Iris pigment epithelial cell (primary cell): ENCODE data around the gene RBL1.
"Not testable (repeated sequence)": the region's sequence is repeated elsewhere in the genome, so short reads cannot be mapped to it uniquely, and the experiment has no call there.

Source experiments
- DNase-seq: peaks from one replicate; pipeline ENCODE4 v3.0.0-alpha.2; 2011; ENCODE audit warnings: low read depth

Gene RBL1, protein sequence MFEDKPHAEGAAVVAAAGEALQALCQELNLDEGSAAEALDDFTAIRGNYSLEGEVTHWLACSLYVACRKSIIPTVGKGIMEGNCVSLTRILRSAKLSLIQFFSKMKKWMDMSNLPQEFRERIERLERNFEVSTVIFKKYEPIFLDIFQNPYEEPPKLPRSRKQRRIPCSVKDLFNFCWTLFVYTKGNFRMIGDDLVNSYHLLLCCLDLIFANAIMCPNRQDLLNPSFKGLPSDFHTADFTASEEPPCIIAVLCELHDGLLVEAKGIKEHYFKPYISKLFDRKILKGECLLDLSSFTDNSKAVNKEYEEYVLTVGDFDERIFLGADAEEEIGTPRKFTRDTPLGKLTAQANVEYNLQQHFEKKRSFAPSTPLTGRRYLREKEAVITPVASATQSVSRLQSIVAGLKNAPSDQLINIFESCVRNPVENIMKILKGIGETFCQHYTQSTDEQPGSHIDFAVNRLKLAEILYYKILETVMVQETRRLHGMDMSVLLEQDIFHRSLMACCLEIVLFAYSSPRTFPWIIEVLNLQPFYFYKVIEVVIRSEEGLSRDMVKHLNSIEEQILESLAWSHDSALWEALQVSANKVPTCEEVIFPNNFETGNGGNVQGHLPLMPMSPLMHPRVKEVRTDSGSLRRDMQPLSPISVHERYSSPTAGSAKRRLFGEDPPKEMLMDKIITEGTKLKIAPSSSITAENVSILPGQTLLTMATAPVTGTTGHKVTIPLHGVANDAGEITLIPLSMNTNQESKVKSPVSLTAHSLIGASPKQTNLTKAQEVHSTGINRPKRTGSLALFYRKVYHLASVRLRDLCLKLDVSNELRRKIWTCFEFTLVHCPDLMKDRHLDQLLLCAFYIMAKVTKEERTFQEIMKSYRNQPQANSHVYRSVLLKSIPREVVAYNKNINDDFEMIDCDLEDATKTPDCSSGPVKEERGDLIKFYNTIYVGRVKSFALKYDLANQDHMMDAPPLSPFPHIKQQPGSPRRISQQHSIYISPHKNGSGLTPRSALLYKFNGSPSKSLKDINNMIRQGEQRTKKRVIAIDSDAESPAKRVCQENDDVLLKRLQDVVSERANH

DNA sequence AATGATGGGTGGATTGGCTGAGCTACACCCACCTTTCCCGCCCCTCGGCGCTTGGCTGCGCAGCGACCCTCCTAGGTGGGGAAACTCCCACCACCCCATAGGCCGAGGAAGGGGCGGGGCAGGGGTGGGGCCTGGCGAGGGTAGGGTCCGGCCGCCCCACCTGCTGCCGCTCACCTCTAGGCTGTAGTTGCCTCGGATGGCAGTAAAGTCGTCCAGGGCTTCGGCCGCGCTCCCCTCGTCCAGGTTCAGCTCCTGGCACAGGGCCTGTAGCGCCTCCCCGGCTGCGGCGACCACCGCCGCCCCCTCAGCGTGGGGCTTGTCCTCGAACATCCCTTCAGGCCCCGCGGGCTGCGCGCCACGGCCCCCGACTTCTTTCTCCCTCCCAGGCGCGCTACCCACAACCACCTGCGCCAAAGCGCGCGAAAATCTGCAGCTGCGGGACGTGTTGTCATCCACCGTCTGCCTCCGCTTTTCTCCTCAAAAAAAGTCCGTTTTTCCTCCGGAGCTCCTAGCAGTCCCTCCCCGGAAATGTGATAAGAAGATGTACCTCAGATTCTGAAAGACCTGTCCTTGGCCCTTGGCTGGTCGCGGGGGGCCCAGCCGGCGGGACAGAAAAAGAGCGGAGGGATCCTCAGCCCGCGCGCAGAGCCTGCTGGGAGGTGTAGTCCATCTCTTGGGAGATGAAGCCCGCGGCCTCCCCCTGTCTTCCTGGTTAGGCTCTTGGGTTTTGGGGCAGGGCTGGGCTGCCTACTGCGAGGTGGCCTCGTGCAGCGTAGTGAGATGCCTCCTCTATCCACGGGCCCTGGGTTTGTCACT, at the start of gene RBL1:
RBL1 (minus strand) TSS at position 399 of the 816 bp plus-strand sequence; CDS start at position 330, 69 bp downstream.
- DNase-seq, result peak; percentile 76

DNA sequence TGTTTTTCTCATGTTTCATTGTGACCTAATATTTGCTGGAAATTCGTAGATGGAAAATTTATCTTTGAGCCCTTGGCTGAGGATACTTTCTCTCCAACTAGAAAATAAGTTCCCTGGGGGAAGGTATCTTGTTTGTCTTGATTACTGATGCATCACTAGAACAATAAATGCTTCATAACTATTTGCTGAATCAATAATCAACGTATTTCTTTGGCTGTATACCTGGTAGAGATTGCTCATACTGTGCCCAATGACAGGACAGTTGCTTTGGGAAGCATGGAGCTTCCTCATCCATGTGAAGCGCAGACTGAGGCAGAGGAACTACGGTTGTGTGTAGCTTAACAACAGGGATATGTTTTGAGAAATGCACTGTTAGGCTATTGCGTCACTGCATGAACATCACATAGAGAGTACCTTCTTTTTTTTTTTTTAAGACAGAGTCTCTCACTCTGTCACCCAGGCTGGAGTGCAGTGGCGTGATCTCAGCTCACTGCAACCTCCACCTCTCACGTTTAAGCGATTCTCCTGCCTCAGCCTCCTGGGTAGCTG, 49.1 kb upstream of the RBL1 start:
- peak; percentile 25 for DNase-seq

DNA sequence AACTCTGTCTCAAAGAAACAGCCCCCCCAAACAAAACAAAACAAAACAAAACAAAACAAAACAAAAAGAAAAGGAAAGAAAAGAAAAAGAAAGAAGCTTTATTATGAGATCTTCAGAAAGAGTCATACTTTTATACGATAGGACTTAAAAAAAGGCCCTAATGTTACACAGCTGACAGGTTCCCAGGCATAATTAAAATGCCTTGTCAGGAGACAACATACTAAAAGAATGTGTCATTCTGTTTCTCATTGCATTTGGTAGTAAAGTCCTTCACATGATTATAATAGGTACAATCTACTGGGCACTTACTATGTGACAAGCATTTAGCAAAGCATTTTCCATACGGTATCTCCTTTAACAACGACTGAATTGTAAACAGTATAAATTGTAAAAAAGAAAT, 46.9 kb upstream of the RBL1 start:
- DNase-seq, result peak; percentile 34

DNA sequence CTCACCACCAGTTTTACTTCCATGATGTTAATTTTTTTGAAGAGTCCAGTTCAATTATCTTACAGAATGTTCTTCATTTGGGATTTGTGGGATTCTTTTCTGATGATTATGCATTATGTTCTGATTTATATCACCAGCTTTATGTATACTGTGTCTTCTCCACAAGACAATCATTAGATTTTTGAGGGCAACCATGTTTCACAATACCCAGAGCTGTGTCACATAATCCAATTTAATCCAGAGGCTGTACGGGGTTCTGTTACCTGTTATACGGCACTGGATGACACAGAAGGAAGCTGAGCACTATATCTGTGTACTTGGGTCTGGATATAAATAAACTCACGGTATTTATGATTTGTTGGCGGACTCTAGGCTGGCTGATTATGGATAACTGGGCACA, 41.8 kb upstream of the RBL1 start:
- DNase-seq, result no peak

DNA sequence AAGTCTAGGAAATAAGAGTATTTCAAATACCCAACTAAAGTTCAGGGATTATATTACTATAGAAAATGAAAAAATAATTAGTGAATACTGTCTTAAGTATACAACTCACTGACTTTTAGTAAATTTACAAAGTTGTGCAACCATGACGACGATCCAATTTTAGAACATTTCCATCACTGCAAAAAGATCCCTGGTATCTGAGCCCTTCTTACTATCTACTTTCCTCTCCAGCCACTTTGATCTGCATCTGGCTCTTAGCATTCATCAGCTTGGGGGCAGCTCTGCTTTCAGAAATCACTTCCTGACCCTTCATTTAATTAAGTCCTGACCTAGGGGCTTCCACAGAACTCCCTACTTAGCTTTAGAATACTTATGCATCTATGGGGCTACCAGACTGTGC, 38.2 kb upstream of the RBL1 start:
- DNase-seq, result no peak

DNA sequence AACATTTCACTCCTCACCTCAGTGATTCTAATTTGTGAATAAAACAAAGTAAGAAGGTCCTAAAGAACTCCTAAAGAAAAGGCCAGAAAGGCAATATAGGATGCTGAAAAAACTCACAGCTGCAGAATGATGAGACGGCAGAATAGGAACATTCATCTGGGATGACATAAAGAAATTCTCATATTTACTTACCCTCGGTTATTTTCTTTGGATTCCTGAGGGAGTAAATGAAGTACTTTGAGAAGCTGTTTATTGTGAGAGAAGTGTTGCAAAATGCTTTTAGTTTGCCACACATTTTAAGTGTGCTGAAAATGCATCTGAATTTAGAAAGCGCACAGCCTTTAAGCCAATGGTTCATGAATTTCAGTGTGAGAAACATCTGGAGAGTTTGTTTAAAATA, 35.7 kb upstream of the RBL1 start:
- DNase-seq, result no peak

DNA sequence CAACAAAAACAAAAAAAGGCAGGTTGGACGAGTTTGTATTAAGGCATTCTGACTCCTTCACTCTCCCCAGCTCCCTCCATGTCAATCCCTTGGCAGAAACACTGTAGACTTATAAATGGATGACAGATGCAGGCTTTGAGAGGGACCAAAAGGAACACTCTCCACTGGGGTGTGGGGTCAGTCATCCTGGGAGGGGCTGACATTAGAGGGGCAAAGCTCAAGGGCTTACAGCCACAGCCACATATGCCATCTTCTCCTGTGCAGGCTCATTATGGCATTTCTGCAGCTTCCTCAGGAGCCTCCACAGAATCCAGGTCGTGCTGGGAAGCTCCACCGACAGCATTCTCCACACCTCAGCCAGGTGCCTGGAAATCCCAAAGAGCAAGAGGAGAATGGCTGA, 33.0 kb upstream of the RBL1 start:
- no peak for DNase-seq

DNA sequence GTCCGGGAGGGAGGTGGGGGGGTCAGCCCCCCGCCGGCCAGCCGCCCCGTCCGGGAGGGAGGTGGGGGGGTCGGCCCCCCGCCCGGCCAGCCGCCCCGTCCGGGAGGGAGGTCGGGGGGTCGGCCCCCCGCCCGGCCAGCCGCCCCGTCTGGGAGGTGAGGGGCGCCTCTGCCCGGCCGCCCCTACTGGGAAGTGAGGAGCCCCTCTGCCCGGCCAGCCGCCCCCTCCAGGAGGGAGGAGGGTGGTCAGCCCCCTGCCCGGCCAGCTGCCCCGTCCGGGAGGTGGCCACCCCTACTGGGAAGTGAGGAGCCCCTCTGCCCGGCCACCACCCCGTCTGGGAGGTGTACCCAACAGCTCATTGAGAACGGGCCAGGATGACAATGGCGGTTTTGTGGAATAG, 30.5 kb upstream of the RBL1 start:
- DNase-seq, result not testable (repeated sequence)

DNA sequence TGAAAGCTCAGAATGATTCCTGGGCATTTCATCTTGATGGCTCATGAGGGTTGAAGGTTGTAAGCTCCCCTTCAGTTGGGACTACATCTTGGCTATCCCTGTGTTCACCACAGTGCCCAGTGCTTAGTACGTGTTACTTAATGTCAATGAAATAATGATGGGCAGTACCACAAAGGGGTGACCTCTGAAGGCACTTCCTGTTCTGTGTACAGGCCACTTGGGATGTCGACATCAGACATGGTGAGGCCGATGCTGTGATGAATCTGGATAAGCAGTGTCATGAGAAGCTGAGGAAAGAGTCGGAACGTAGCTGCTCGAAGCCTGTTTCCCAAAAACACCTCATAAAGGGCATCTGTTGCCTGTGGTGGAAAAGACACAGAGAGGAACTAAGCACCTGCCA, 27.6 kb upstream of the RBL1 start:
- no peak for DNase-seq

DNA sequence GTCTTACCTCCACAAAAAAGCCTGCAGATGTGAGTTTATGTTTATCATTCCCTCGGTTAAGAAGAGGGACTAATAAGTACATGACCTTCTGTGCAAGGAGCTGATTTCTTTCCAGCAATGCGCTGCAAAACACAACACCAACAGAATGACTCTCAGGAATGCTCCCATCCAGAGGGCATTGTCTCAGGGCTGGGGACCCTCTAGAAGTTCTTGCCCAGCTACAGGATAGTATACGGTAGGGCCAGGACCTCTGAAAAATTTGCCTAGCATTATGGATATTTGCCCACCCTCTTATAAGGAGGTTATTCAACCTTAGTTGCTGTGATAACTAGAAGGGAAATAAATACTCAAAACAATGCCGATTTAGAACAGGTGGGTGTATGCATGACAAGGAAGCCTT, 24.7 kb upstream of the RBL1 start:
- DNase-seq, result no peak

DNA sequence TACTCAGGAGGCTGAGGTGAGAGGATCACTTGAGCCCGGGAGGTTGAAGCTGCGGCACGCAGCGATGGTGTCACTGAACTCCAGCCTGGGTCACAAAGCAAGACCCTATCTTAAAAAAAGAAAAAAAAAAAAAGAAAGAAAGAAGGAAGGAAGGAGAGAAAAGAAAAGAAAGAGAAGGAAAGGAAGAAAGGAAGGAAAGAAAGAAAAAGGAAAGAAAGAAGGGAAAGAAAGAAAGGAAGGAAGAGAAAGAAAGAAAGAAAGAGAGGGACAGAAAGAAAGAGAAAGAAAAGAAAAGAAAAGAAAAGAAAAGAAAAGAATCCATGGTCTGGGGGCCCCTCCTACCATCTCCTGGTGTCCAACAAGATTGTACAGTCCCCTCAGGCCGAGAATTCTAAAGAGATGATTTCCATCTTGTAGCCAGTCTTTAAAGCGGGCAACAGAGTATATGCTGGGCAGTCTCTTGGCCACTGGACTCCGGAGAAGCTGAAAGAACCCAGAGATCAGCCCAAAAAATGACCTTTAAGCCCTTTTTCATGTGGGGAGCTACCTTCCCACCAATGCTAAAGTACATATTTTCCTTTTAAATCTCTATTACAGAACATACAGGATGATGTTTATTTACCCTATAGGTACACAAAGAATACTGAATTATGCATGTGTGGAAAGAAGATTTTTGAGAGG, 23.7 kb upstream of the RBL1 start:
- DNase-seq, result no peak

DNA sequence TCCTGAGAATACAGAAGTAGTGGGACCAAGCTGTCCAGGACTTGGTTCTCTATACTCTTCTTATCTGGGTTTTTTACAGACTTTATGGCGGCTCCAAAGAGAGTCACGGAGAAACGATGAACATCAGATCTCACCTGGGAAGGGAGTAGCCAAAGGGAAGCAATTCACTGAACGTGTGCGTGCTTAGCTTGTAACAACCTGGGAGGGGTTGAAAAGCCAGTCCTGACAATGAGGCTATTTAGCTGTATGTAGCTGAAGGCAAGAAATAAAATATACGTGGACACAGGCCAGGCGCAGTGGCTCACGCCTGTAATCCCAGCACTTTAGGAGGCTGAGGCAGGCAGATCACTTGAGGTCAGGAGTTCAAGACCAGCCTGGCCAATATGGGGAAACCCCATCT, 18.2 kb upstream of the RBL1 start:
- DNase-seq, result no peak

DNA sequence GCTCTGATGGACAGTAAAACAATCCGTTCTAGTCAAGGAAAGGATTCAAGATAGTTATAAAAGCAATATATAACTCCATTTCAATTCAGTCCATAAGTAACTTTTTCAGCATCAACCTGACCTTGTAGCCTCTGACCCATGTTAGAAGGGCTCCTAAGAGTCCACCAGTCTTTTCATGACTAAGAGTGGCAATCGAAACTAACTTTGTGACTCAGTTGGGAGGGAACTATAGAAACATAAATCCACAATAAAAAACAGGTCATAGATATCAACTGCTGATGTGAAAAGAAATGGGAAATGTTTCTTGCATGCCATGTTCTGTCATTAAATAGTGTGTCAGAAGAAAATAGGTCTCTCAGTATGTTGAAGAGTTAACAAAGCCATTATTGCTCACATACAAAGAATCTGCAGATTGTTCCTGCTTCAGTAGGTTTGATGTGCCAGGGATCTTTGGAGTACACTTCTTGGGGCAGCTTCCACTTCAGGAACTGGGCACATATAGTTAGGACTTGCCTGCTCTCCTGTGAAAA, 16.2 kb upstream of the RBL1 start:
- no peak for DNase-seq

DNA sequence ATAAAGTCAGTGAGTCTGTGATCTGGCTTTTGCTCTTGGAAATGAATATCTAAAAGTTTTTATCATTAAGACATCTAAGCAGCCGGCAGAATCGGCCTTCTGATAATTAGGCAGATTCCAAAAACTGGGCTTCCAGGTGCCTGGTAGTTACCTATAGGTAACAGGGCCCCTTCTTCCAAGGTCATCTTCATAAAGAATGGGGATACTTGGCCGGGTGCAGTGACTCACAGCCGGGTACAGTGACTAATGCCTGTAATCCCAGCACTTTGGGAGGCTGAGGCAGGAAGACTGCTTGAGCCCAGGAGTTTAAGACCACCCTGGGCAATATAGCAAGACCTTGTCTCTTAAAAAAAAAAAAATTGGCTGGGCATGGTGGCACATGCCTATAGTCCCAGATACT, 12.9 kb upstream of the RBL1 start:
- peak; percentile 28 for DNase-seq

DNA sequence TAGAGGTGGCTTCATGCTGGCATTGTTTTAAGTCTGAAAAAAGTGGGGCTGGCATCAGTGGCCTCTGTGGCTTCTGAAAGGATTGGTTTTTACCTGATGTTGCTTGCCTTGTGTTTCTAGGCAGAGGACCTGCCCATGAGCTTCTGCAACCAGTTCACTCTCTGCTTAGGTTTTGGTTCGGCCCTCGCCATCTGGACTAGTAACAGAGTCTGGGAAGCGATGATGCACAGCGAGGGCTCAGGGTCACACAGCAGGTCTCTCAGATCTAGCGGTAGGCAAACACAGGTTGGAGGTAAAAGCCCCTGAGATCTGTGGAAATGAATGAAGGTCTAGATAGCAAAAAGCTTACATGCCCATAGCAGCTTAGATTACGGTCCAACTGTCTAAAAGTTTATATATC, 6.8 kb upstream of the RBL1 start:
- no peak for DNase-seq

DNA sequence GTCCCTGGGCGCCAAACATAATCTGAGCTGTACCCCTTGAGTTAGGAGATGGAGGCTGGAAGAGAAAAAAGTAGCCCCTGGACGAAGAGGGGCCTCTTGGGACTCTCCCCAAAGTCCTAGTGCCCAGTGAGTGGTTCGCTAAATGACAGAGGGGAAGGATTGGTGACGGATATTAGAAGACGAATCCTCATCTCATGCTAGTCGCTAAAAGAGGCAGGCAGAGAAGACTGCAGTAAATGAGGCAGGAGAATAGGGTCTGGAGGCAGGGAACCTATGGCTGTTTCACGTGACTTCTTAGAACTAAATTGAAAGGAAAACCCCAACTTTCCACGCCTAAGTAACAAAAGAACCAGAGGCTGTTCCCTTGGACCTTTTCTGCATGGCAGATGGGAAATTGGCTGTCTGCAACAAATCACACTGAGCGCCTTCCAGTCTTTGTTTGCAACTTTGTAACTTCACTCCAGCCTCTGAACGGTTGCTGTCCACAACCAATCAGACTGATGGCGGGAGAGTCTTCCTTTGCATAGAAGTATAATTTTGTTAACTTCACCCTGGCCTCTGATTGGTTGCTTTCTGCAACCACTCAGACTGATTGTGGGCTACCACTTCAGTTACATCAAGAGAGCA, 731 bp upstream of the RBL1 start:
- no peak for DNase-seq

DNA sequence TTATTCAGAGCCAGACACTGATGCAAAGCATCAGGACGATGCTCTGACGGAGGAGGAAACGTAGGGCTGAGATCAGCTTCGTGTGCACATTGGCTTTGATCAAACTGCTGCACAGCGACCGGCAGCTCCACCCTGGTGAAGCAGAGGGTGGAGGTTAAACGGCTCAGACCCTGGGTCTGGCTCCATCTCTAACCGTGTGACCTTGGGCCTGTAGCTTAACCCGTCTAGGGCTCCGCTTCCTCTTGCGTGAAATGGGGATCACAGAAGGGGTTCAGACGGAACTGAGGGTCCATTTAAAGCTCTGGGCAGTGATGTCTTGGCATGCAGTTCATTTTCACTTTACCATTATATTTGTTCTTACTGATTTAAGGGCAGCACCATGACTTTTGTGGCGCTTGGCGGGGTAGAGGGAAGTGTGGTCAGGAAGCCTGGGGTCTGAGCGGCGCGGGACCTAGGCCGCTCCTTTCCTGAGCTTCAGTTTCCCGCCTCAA, 644 bp downstream of the RBL1 start:
- peak; percentile 12 for DNase-seq

DNA sequence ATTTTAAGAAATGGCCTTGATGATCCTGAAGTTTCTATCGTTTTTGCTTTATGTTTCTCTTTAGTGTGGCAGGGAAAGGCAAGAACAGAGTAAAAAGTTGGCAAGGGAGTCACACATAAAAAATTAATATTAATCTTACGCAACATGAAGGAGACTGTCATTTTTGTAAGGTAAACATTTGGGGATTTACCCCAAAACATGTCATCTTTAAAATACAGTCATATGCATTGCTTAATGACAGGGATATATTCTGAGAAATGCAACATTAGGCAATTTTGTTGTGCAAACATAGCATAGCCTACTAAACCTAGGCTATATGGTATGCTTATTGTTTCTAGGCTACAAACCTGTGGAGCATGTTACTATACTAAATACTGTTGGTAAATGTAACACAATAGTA, 5.4 kb downstream of the RBL1 start:
- DNase-seq, result no peak

DNA sequence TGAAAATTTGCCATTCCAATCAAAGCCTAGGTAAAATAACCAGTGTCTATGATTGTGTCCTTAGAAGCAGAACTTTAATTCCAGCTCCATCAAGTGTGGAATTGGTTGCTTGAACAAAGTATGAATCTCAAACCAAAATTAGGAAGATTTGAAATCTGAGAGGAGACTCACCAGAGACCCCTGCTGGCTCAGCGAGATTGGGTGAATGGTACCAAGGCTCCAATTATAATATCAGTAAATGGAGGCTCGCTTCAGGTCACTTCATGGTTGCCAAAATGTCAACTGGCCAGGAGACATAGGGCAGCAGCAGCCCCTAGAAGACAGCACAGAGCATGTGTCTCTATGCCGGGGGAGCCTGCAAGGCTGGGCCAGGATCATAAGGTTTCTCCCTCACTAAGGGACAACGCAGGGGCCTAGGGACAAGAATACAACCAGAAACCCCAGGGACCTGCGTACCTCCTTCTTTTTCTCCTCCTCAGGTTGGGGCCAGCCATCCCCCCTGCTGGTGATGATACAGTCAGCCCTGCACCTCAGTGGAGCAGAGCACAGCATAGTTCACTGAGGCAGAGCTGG, 14.0 kb downstream of the RBL1 start:
- DNase-seq, result peak; percentile 25

DNA sequence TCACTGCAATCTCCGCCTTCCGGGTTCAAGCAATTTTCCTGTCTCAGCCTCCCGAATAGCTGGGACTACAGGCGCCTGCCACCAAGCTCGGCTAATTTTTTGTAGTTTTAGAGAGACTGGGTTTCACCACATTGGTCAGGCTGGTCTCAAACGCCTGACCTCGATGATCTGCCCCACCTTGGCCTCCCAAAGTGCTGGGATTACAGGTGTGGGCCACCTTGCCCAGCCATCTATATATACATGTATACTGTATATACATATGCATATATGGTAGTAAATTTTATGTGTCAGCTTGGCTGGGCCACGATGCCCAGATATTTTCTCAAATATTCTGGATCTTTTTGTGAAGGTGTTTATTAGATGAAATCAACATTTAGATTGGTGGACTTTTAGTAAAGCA, 18.8 kb downstream of the RBL1 start:
- DNase-seq, result no peak
